Testis (tissue), 3 donors: Measurements from ENCODE around the gene NALCN. TPM values are rescaled to one million over a fixed set of nuclear protein-coding genes. Genes with fewer than 3 reads are reported as not detected.

Experiments
- DNase-seq: peaks from one replicate; pipeline ENCODE4 v3.0.0-alpha.2; 2019
- H3K27ac ChIP-seq, 2 donors: fragments of 200-600 bp; sonication (generic); one replicate each; pipeline ENCODE4 v1.5.1; 2019
- H3K27me3 ChIP-seq: fragments of 200-600 bp; sonication (generic); one replicate; pipeline ENCODE4 v1.5.1; 2019
- H3K36me3 ChIP-seq: fragments of 200-600 bp; sonication (generic); one replicate; pipeline ENCODE4 v1.5.1; 2017; ENCODE audit warnings: low read depth; ENCODE audit errors: missing control alignments
- H3K4me1 ChIP-seq: fragments of 200-600 bp; sonication (generic); one replicate; pipeline ENCODE4 v1.5.1; 2019
- H3K4me3 ChIP-seq, 2 donors: fragments of 200-600 bp; sonication (generic); one replicate each; pipeline ENCODE4 v1.5.1; 2017 to 2019
- H3K9me3 ChIP-seq: fragments of 200-600 bp; sonication (generic); one replicate; pipeline ENCODE4 v1.5.1; 2017
- CTCF ChIP-seq, 3 experiments: fragments of 450-650 bp in 2 of 3; fragments of 200-600 bp in 1 of 3; sonication (generic) in 1 of 3; IDR thresholded peaks; one replicate each; pipeline ENCODE4 v1.5.1; 2016 to 2019; ENCODE audit warnings: antibody characterized with exemption in 3 of 3, mild to moderate bottlenecking in 2 of 3, moderate library complexity in 1 of 3
- POLR2A ChIP-seq: fragments of 450-650 bp; IDR thresholded peaks from one replicate; pipeline ENCODE4 v1.6.1; 2017; ENCODE audit warnings: antibody characterized with exemption, mild to moderate bottlenecking, moderate library complexity
- WGBS, 2 donors: methylation state at CpG; one replicate each; pipeline ENCODE4 v1.1.5; 2018; 5-methylcytosine and 5-hydroxymethylcytosine counted together
- intact Hi-C: fragments of 100-400 bp; cut with DNase I; formaldehyde crosslinking; loops from one replicate; pipeline ENCODE4 v1.15.1; 2023; ENCODE audit warnings: low total_unique reads
- polyA plus RNA-seq: library from polyadenylated mRNA; stranded (reverse); fragments of 350-450 nt; fragmentation: Illumina TruSeq; extraction: RNeasy Lipid Tissue Mini Kit (QIAGEN cat#74804); gene quantifications from one replicate; pipeline ENCODE4 v1.2.3, GENCODE V29; 2014; ENCODE audit warnings: low read depth, low replicate concordance; ENCODE audit not compliant: insufficient read depth
- total RNA-seq, 2 donors: library from RNA; depleted of rRNA; stranded (reverse); fragments of >200 nt; gene quantifications; one replicate each; pipeline ENCODE4 v1.2.3, GENCODE V29; 2016

The NALCN gene
- total and polyA plus RNA-seq, 3 donors from 2014 or later: 2.9 to 4.0 (median 3.2) TPM

- no peak for TF ChIP-seq POLR2A
- no peak for TF ChIP-seq CTCF (IDR thresholded peaks at IDR 0.05)
- Histone ChIP-seq H3K27ac (no peak overlapping the region), H3K9me3 (no peaks in the 10 kb centered on the region), H3K36me3 (no peaks in the 10 kb centered on the region), H3K4me1 (no peaks in the 10 kb centered on the region), H3K27me3 (no peaks in the 10 kb centered on the region), H3K4me3 (no peak overlapping the region)
- WGBS, 2 donors: 70 to 71% methylated on average over 2 of the region's 2 CpGs
- intact Hi-C loops: no loop called here
- DNase-seq: no peak
Observed at GRCh38 chr13:101264931-101265330, 151.4 kb downstream of the NALCN start.

- Histone ChIP-seq H3K27me3 (no peaks in the 10 kb centered on the region), H3K4me3 (no peak overlapping the region), H3K36me3 (no peaks in the 10 kb centered on the region), H3K9me3 (no peaks in the 10 kb centered on the region), H3K4me1 (no peaks in the 10 kb centered on the region), H3K27ac (no peak overlapping the region)
- TF ChIP-seq CTCF (IDR thresholded peaks at IDR 0.05): no peak
- no peak for TF ChIP-seq POLR2A
- intact Hi-C loops: no loop called here
- 86 to 94% methylated on average over 2 of the region's 2 CpGs for WGBS, 2 donors
- DNase-seq: no peak
Observed at GRCh38 chr13:101262306-101262705, 154.0 kb downstream of the NALCN start.

- Histone ChIP-seq H3K27me3 (no peaks in the 10 kb centered on the region), H3K27ac (no peak overlapping the region), H3K9me3 (no peaks in the 10 kb centered on the region), H3K4me3 (no peak overlapping the region), H3K36me3 (no peaks in the 10 kb centered on the region), H3K4me1 (no peaks in the 10 kb centered on the region)
- no peak for DNase-seq
- 83 to 86% methylated on average over 6 of the region's 6 CpGs for WGBS, 2 donors
- no peak for TF ChIP-seq POLR2A
- TF ChIP-seq CTCF (IDR thresholded peaks at IDR 0.05): no peak
- intact Hi-C loops: no loop called here
Observed at GRCh38 chr13:101258509-101258908, 157.8 kb downstream of the NALCN start.

- no peaks in the 10 kb centered on the region for H3K9me3 ChIP-seq
- DNase-seq: no peak
- no peak overlapping the region for H3K4me3 ChIP-seq
- no peaks in the 10 kb centered on the region for H3K4me1 ChIP-seq
- H3K27me3 ChIP-seq: no peaks in the 10 kb centered on the region
- H3K36me3 ChIP-seq: no peaks in the 10 kb centered on the region
- intact Hi-C loops: no loop called here
- TF ChIP-seq POLR2A: no peak
- TF ChIP-seq CTCF (IDR thresholded peaks at IDR 0.05): no peak
- no peak overlapping the region for H3K27ac ChIP-seq
- WGBS, 2 donors: 75 to 81% methylated on average over 11 of the region's 11 CpGs
Observed at GRCh38 chr13:101258071-101258470, 158.2 kb downstream of the NALCN start.

GRCh38 chr13:101248739-101249514 lies 167.4 kb downstream of the NALCN start:
- no peaks in the 10 kb centered on the region for H3K4me1 ChIP-seq
- WGBS, 2 donors: 68 to 69% methylated on average over 2 of the region's 2 CpGs
- intact Hi-C loops: no loop called here
- H3K36me3 ChIP-seq: no peaks in the 10 kb centered on the region
- H3K4me3 ChIP-seq: no peak overlapping the region
- no peaks in the 10 kb centered on the region for H3K27me3 ChIP-seq
- H3K9me3 ChIP-seq: no peaks in the 10 kb centered on the region
- no peak overlapping the region for H3K27ac ChIP-seq
- no peak for TF ChIP-seq CTCF (IDR thresholded peaks at IDR 0.05)
- TF ChIP-seq POLR2A: no peak
- DNase-seq: no peak
